Dendritic cell treated with granulocyte-macrophage colony-stimulating factor and Interleukin-4, amounts not matched to agents 40 ng/mL and 50 ng/mL, for 4 days (primary cell): Measurements from ENCODE around the gene FAM124B.

Experiments
- H3K27ac Mint-ChIP-seq: one replicate; pipeline ENCODE4 v1.8.0; 2022; ENCODE audit warnings: mild to moderate bottlenecking, mixed read lengths
- H3K27me3 Mint-ChIP-seq: one replicate; pipeline ENCODE4 v1.8.0; 2022; ENCODE audit warnings: mild to moderate bottlenecking, mixed read lengths
- H3K36me3 Mint-ChIP-seq: one replicate; pipeline ENCODE4 v1.8.0; 2022; ENCODE audit warnings: low read depth, mixed read lengths
- H3K4me1 Mint-ChIP-seq: one replicate; pipeline ENCODE4 v1.8.0; 2022; ENCODE audit warnings: low read depth, mixed read lengths
- H3K4me3 Mint-ChIP-seq: one replicate; pipeline ENCODE4 v1.8.0; 2022; ENCODE audit warnings: mild to moderate bottlenecking, moderate library complexity, mixed read lengths
- H3K9me3 Mint-ChIP-seq: one replicate; pipeline ENCODE4 v1.8.0; 2022; ENCODE audit warnings: mixed read lengths
- intact Hi-C: fragments of 100-400 bp; cut with micrococcal nuclease; formaldehyde crosslinking; loops from one replicate; pipeline ENCODE4 v1.15.0; 2022

FAM124B gene

DNA sequence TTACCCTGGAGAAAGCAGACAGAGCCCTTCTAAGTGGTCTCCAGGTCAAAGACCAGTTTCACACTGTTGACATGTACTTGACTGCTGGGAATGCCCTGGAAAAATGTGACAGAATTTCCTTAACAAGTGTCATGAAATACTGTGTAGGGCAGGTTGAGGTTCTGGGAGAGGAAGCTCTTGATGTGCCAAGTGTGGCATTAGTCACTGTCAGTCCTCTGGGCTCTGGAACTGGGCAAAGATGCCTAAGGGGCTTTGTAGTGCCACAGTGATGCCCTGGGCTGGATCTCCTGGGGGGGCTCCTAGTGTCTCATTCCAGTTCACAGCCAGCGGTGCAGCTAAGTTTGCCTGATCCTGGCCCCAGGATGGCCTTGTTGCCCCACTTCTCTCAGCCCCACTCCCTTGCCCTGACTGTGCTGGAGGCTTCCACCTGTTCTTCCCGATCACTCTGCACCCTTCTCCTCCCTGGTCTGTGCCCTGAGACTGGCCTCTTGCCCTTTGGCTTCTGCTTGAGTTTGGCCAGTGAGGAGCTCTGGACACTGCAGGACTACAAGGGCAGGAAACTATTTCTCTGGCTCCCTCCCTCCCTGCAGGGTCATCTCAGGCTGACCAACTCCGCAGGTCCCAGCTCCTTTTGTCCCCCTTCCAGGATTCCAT is 27.0 kb upstream of the FAM124B start:
- H3K36me3 Mint-ChIP-seq: no peaks in the 10 kb centered on the region
- H3K4me1 Mint-ChIP-seq: peaks cover 22% of the 10 kb centered on the region
- no peak overlapping the region for H3K27ac Mint-ChIP-seq
- intact Hi-C loops: no loop called here
- H3K9me3 Mint-ChIP-seq: peaks cover 26% of the 10 kb centered on the region
- H3K4me3 Mint-ChIP-seq: no peak overlapping the region
- no peaks in the 10 kb centered on the region for H3K27me3 Mint-ChIP-seq

DNA sequence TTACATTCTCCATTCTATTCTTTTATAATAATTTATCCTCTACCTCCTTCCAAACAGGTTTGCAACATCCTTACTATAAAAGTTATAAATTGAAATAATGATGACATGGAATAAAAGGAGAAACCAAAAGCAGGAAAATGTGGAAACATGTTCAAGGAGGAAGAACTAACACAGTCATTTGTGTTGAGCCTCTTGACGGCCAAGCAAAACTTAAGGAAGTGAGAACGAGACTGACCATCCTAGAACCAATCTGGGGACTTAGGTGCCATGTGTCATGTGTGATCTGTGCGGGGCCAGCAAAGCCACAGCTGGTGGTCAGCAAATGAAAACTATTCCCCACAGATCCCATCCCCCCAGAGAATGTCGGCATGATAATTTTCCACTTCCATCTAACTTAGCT is 25.6 kb upstream of the FAM124B start:
- H3K27ac Mint-ChIP-seq: no peak overlapping the region
- no peak overlapping the region for H3K4me3 Mint-ChIP-seq
- H3K27me3 Mint-ChIP-seq: no peaks in the 10 kb centered on the region
- peaks cover 22% of the 10 kb centered on the region for H3K4me1 Mint-ChIP-seq
- H3K36me3 Mint-ChIP-seq: no peaks in the 10 kb centered on the region
- peaks cover 26% of the 10 kb centered on the region for H3K9me3 Mint-ChIP-seq
- intact Hi-C loops: no loop called here

DNA sequence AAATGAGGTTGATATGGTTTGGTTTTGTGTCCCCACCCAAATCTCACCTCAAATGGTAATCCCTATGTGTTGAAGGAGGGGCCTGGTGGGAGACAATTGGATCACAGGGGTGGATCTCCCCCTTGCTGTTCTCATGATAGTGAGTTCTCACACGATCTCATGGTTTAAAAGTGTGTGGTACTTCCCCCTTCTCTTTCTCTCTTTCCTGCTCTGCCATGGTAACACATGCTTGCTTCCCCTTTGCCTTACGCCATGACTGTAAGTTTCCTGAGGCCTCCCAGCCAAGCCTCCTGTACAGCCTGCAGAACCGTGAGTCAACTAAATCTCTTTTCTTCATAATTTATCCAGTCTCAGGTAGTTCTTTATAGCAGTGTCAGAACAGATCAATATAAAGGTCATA is 24.7 kb upstream of the FAM124B start:
- H3K9me3 Mint-ChIP-seq: peaks cover 26% of the 10 kb centered on the region
- H3K27ac Mint-ChIP-seq: no peak overlapping the region
- H3K4me3 Mint-ChIP-seq: no peak overlapping the region
- peaks cover 17% of the 10 kb centered on the region for H3K4me1 Mint-ChIP-seq
- intact Hi-C loops: no loop called here
- H3K36me3 Mint-ChIP-seq: no peaks in the 10 kb centered on the region
- H3K27me3 Mint-ChIP-seq: no peaks in the 10 kb centered on the region

DNA sequence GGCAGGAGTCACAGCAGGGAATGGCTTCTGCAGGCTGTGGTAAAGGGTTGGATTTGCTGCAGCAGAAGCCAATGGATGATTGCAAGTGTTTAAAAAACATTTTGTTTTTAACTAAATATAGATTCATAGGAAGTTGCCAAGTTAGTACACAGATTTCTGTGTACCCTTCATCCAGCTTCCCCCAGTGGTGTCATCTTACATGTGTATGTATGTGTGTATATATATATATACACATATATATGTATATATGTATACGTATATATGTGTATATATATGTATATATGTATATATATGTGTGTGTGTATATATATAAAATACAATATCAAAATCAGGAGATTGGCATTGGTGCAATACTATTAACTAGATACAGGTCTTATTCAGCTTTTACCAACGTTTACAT is 19.2 kb upstream of the FAM124B start:
- intact Hi-C loops: no loop called here

DNA sequence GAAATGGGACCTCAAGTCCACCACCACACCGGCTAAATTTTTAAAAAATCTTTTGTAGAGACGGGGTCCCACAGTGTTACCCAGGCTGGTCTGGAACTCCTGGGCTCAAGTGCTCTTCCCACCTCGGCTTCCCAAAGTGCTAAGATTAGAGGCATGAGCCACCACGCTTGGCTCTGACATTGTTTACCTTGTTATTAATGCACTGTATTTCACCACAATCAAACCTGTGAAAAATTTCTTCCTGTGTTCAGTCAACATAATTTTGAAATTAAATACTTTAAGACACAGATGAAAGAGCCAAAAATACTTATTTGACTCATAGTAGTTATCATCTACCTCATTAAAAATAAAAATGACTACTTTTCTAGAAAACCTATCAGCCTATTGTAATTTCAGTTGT is 16.0 kb upstream of the FAM124B start:
- no peaks in the 10 kb centered on the region for H3K4me1 Mint-ChIP-seq

More for the DNA sequence above, 19.2 kb upstream of the FAM124B start:
- Mint-ChIP-seq H3K4me1 (no peaks in the 10 kb centered on the region), H3K9me3 (peaks cover 8% of the 10 kb centered on the region), H3K36me3 (no peaks in the 10 kb centered on the region), H3K4me3 (no peak overlapping the region), H3K27me3 (no peaks in the 10 kb centered on the region), H3K27ac (no peak overlapping the region)

DNA sequence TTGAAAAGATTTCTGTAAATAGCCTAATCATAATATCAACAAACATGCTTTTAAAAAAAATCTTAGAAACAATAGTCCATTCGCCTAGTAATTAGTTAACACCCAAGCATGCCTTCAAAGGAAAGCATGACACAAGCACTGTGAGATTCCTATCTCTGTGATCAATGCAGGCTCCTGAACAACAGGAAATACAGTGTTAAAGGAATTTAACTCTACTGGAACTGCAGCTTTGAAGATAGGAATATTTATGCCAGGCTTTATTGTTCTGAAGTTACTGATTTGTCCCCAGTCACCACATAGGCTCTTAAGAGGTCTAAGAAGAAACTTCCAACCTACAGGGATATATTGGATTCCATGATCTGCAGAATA is 15.4 kb upstream of the FAM124B start:
- H3K27ac Mint-ChIP-seq: no peak overlapping the region
- H3K4me3 Mint-ChIP-seq: no peak overlapping the region
- H3K27me3 Mint-ChIP-seq: no peaks in the 10 kb centered on the region
- H3K36me3 Mint-ChIP-seq: no peaks in the 10 kb centered on the region
- intact Hi-C loops: no loop called here
- no peaks in the 10 kb centered on the region for H3K4me1 Mint-ChIP-seq
- no peaks in the 10 kb centered on the region for H3K9me3 Mint-ChIP-seq

More for the DNA sequence above, 16.0 kb upstream of the FAM124B start:
- intact Hi-C loops: no loop called here
- Mint-ChIP-seq H3K4me3 (no peak overlapping the region), H3K27ac (no peak overlapping the region), H3K36me3 (no peaks in the 10 kb centered on the region), H3K27me3 (no peaks in the 10 kb centered on the region), H3K9me3 (no peaks in the 10 kb centered on the region)

DNA sequence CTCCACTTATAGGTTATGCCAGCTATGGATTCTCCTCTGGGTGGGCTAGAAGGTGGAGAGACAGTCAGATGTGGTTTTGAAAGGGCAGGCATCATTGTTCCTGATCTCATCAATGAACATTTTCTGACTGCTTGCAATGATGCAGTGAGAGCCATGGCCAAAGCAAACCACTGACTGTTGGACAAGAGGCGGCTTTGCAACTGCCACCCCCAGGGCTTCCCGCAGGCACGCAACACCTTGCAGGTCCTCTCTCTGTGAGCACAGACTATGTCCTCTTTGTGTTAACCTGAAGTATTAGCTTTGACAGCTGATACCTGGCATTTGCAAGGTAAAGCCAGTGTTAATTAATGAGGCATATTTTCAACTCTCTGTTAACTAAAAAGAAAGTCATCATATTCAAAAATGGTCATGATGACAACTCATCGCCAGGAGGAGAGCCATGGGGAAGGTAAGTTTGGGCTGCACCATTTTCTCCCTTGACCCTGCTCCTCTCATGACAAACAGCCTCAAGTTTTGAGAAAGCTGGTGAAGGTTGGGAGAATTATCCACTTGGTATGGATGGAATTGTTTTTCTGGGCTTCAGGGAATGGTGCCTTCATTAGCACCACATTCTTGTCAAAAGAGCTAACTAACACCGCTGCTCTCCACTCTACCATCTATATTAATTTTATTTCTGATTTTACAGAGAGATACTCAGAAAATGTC is 14.9 kb upstream of the FAM124B start:
- H3K36me3 Mint-ChIP-seq: no peaks in the 10 kb centered on the region
- no peaks in the 10 kb centered on the region for H3K27me3 Mint-ChIP-seq
- intact Hi-C loops: no loop called here
- H3K27ac Mint-ChIP-seq: no peak overlapping the region
- no peak overlapping the region for H3K4me3 Mint-ChIP-seq
- no peaks in the 10 kb centered on the region for H3K4me1 Mint-ChIP-seq
- no peaks in the 10 kb centered on the region for H3K9me3 Mint-ChIP-seq

DNA sequence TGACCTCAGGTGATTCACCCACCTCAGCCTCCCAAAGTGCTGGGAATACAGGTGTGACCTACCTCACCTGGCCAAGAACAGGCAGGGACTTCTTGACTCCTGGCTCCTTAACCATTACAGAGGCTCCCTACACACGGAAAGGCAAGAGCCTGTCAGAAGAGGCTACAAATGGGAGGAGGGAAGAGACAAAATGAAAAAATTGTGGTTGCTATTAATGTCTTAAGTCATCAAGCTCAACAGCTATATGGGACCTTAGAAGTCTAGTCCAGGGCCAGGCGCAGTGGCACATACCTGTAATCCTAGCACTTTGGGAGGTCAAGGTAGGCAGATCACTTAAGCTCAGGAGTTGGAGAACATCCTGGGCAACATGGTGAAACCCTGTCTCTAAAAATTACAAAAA is 11.5 kb upstream of the FAM124B start:
- H3K36me3 Mint-ChIP-seq: no peaks in the 10 kb centered on the region
- intact Hi-C loops: no loop called here
- H3K27ac Mint-ChIP-seq: no peak overlapping the region
- no peaks in the 10 kb centered on the region for H3K27me3 Mint-ChIP-seq
- H3K4me1 Mint-ChIP-seq: no peaks in the 10 kb centered on the region
- no peaks in the 10 kb centered on the region for H3K9me3 Mint-ChIP-seq
- H3K4me3 Mint-ChIP-seq: no peak overlapping the region

DNA sequence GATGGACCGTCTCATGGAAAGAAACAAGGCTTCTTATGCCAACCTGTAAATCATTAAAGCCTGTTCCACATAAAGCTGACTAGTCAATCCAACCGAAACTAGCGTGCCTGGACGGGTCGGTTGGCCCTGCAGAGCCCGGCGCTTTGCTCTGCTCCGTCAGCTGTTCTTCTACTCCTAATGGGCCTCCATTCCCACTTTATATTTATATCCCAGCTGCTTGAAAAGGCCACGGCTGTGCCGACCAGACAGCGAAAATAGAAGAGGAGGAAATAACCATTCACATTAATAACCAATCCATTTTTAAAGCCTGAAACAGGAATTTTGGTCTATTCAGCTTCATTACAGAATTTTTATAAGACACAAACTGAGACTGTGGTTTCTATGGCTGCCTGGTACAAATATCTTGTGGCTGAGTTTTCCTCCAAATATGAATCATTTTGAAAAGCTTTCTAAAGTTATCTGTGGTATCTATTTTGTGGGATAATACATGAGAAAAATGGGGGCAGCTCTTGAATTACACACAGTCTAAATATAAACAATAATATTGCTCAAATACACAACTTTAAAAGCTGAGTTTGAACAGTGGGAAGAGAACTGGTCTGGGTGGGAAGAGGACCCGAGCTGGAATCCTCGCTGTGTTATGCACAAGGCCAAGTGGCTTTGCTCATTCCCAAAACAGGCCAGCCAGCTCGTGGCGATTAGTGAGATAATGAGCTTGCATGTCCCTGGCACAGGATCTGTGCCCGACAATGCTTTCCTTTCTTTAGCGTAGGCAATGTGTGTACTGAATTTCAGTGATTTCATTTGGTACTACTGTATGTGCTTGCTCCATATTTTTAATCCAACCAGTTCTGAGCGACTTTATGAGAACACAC is 10.5 kb upstream of the FAM124B start:
- no peaks in the 10 kb centered on the region for H3K9me3 Mint-ChIP-seq
- no peak overlapping the region for H3K4me3 Mint-ChIP-seq
- H3K27ac Mint-ChIP-seq: no peak overlapping the region

DNA sequence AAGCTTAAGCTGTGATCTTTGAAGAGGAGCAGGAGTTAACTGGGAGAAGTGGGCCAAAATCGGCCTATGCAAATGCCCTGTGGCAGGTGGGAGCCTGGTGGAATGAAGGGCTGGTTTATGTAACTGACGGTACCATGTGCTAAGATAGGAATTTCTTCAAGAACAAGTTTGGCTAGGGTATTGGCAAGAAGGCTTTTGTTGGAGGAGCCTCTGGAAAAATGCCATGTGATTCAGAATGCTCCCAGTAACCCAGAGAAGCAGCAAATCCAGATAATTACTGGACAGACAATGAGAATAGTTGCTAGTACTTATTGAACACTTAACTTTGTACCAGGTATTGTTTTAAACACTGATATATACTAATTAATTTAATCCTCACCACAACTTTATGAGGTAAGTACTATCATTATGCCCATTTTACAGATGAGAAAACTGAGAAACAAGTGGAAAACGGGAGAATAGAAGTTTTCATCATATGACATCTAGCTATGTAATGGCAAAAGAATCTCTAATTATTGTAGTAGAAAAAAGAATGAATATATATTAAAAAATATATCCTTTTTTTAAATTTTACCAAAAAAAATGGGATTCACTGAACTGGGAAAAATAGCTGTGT is 9.1 kb upstream of the FAM124B start:
- H3K27ac Mint-ChIP-seq: no peak overlapping the region

More for the DNA sequence above, 10.5 kb upstream of the FAM124B start:
- Mint-ChIP-seq H3K36me3 (no peaks in the 10 kb centered on the region), H3K27me3 (no peaks in the 10 kb centered on the region), H3K4me1 (peaks cover 3% of the 10 kb centered on the region)
- intact Hi-C loops: no loop called here

DNA sequence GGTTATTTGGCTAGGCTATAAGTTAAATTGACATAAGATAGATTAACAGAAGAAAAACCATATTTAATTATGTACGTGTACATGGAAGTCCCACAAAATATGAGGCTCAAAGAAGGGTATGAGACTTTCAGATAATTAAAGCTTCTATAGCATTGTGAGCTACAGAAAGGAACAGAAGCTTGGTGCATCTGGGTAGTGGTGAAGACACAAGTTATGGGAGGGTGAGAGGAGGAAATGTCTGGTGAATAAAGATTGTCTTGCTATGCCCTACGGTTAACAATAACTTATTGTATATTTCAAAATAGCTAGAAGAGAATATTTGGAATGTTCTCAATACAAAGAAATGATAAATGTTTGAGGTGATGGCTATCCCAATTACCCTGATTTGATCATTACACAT is 6.8 kb upstream of the FAM124B start:
- Mint-ChIP-seq H3K4me3 (no peak overlapping the region), H3K9me3 (no peaks in the 10 kb centered on the region), H3K27me3 (no peaks in the 10 kb centered on the region), H3K36me3 (no peaks in the 10 kb centered on the region), H3K27ac (no peak overlapping the region), H3K4me1 (peaks cover 15% of the 10 kb centered on the region)
- intact Hi-C loops: no loop called here

More for the DNA sequence above, 9.1 kb upstream of the FAM124B start:
- Mint-ChIP-seq H3K27me3 (no peaks in the 10 kb centered on the region), H3K4me1 (peaks cover 15% of the 10 kb centered on the region), H3K4me3 (no peak overlapping the region), H3K36me3 (no peaks in the 10 kb centered on the region), H3K9me3 (no peaks in the 10 kb centered on the region)
- intact Hi-C loops: no loop called here

DNA sequence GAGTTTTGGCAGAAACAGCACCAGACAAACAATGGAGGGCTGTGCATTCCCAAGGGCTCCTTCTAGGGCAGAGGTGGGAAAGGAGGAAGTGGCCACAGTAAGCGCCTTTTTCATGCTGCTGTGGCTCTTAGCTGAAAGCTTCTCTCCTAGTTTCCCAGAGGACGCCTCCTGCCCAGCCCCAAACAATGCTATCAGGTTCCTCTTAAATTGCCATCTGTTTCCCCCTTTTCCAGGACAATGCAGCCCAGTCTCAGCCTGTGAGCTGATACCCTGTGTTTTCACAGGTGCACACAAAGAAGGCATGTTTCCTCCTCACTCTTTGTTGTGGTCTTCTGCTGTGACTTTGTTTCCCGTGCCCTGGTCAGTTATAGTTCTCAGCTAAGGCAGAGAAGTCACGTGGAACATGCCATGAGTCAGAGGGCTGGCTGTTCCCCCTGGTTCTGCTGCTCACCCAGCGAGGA is 5.4 kb upstream of the FAM124B start:
- Mint-ChIP-seq H3K9me3 (no peaks in the 10 kb centered on the region), H3K4me1 (peaks cover 16% of the 10 kb centered on the region), H3K4me3 (no peak overlapping the region), H3K27ac (no peak overlapping the region), H3K27me3 (no peaks in the 10 kb centered on the region), H3K36me3 (no peaks in the 10 kb centered on the region)
- intact Hi-C loops: no loop called here

DNA sequence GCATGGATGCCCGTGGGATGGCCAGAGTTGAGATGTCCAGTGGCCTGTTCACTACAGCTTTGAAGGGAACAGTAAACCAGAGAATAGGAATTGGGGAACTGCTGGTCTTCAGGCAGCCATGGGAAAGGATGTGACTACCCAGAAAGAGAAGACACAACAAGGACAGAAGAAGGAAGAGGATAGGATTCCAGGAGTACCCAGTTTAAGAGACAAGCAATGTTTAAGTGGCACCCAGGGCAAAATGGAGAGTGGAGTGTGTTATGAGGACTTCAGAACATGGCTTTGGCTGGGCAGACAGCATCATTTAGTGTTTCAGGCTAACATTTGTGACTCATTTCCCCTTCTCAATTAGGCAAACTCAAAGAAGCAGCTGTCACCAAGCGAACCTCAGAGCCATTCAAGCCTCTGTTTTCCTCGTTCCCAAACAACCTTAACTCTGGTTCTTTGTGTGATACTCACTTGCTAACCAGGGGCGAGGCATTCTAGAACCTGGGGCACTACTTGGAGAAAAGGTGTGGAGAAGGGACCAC is 4.0 kb upstream of the FAM124B start:
- Mint-ChIP-seq H3K27me3 (no peaks in the 10 kb centered on the region), H3K4me1 (peaks cover 30% of the 10 kb centered on the region), H3K27ac (no peak overlapping the region), H3K36me3 (no peaks in the 10 kb centered on the region), H3K9me3 (no peaks in the 10 kb centered on the region), H3K4me3 (no peak overlapping the region)
- intact Hi-C loops: no loop called here
